CD14-positive monocyte (primary cell): ENCODE measurements around the gene INO80. TPM values are rescaled to one million over a fixed set of nuclear protein-coding genes. Genes with fewer than 3 reads are reported as not detected.

Source experiments
- DNase-seq, 3 donors: peaks; one replicate each; pipeline ENCODE4 v3.0.0-alpha.2; 2011 to 2022
- H2AFZ ChIP-seq: 2 replicates; pipeline ENCODE4 v1.6.0; 2012; ENCODE audit warnings: mild to moderate bottlenecking, low read depth, low read length, inconsistent platforms; ENCODE audit not compliant: insufficient read depth, poor library complexity, severe bottlenecking
- H3K27ac ChIP-seq, 2 donors: 1 replicate in 1 of 2; 2 replicates in 1 of 2; pipeline ENCODE4 v1.5.1; 2012 to 2013; ENCODE audit warnings: low read length in 2 of 2, control low read depth in 1 of 2, inconsistent platforms in 1 of 2, low read depth in 1 of 2, mild to moderate bottlenecking in 1 of 2
- H3K27me3 ChIP-seq, 2 donors: one replicate each; pipeline versions ENCODE4 v1.6.0 to v1.6.1; 2011 to 2013; ENCODE audit warnings: low read length in 2 of 2; ENCODE audit not compliant: control insufficient read depth in 2 of 2, insufficient read depth in 2 of 2
- H3K36me3 ChIP-seq, 2 donors: replicated peaks in 1 of 2; 1 replicate in 1 of 2; 2 replicates in 1 of 2; pipeline versions ENCODE4 v1.5.1 to v1.6.1; 2012 to 2013; ENCODE audit warnings: low read length in 2 of 2, control low read depth in 1 of 2, inconsistent platforms in 1 of 2, mild to moderate bottlenecking in 1 of 2; ENCODE audit not compliant: insufficient read depth in 2 of 2, control insufficient read depth in 1 of 2
- H3K4me1 ChIP-seq, 2 donors: 1 replicate in 1 of 2; 2 replicates in 1 of 2; pipeline versions ENCODE4 v1.5.1 to v1.6.1; 2012 to 2013; ENCODE audit warnings: low read length in 2 of 2, control low read depth in 1 of 2, inconsistent platforms in 1 of 2, mild to moderate bottlenecking in 1 of 2, moderate library complexity in 1 of 2; ENCODE audit not compliant: insufficient read depth in 2 of 2, control insufficient read depth in 1 of 2
- H3K4me2 ChIP-seq: replicated peaks from 2 replicates; pipeline ENCODE3; 2012; ENCODE audit warnings: low read length, moderate library complexity, mild to moderate bottlenecking; ENCODE audit not compliant: poor library complexity, severe bottlenecking; ENCODE audit errors: extremely low read depth
- H3K4me3 ChIP-seq, 3 experiments: fragments of 200-600 bp in 1 of 3; sonication (generic) in 1 of 3; replicated peaks in 1 of 3; 1 replicate in 2 of 3; 2 replicates in 1 of 3; pipeline ENCODE4 v1.5.1; 2011 to 2013; ENCODE audit warnings: low read length in 3 of 3, mild to moderate bottlenecking in 3 of 3, control low read depth in 2 of 3, low read depth in 2 of 3, inconsistent platforms in 1 of 3, moderate library complexity in 1 of 3
- H3K79me2 ChIP-seq: 2 replicates; pipeline ENCODE4 v1.6.0; 2012; ENCODE audit warnings: mild to moderate bottlenecking, control low read depth, inconsistent platforms, low read length, moderate library complexity; ENCODE audit not compliant: insufficient read depth
- H3K9ac ChIP-seq: 2 replicates; pipeline ENCODE4 v1.6.0; 2017; ENCODE audit warnings: low read length, mild to moderate bottlenecking; ENCODE audit not compliant: insufficient read depth, poor library complexity, severe bottlenecking
- H3K9me3 ChIP-seq, 2 donors: replicated peaks in 1 of 2; 1 replicate in 1 of 2; 2 replicates in 1 of 2; pipeline versions ENCODE4 v1.5.1 to v1.6.1; 2012 to 2013; ENCODE audit warnings: low read length in 2 of 2, control low read depth in 1 of 2; ENCODE audit not compliant: control insufficient read depth in 1 of 2, insufficient read depth in 1 of 2
- H4K20me1 ChIP-seq: 2 replicates; pipeline ENCODE4 v1.6.0; 2012; ENCODE audit warnings: mild to moderate bottlenecking, low read length, control low read depth, moderate library complexity; ENCODE audit not compliant: insufficient read depth
- H3K27ac Mint-ChIP-seq, 7 donors: one replicate each; pipeline ENCODE4 v1.8.0; 2020; ENCODE audit warnings: mild to moderate bottlenecking in 7 of 7, mixed read lengths in 7 of 7, moderate library complexity in 6 of 7, inconsistent platforms in 2 of 7
- H3K27me3 Mint-ChIP-seq, 3 donors: one replicate each; pipeline ENCODE4 v1.8.0; 2021 to 2022; ENCODE audit warnings: low read depth in 3 of 3, mild to moderate bottlenecking in 3 of 3, mixed read lengths in 3 of 3, moderate library complexity in 3 of 3, inconsistent platforms in 1 of 3
- H3K36me3 Mint-ChIP-seq, 2 donors: one replicate each; pipeline ENCODE4 v1.8.0; 2020; ENCODE audit warnings: mixed read lengths in 2 of 2, inconsistent platforms in 1 of 2, mild to moderate bottlenecking in 1 of 2
- H3K4me1 Mint-ChIP-seq: one replicate; pipeline ENCODE4 v1.8.0; 2020; ENCODE audit warnings: mild to moderate bottlenecking, mixed read lengths
- H3K4me3 Mint-ChIP-seq, 2 donors: one replicate each; pipeline ENCODE4 v1.8.0; 2020; ENCODE audit warnings: mild to moderate bottlenecking in 2 of 2, mixed read lengths in 2 of 2, moderate library complexity in 1 of 2
- H3K9me3 Mint-ChIP-seq, 7 donors: one replicate each; pipeline ENCODE4 v1.8.0; 2020 to 2022; ENCODE audit warnings: mixed read lengths in 7 of 7, mild to moderate bottlenecking in 6 of 7, moderate library complexity in 6 of 7, inconsistent platforms in 2 of 7
- CTCF ChIP-seq: fragments of 200-600 bp; IDR thresholded peaks from one replicate; pipeline ENCODE4 v1.8.0; 2022; ENCODE audit warnings: antibody characterized with exemption, mild to moderate bottlenecking
- WGBS: methylation state at CpG from one replicate; pipeline ENCODE4 v1.1.5; 2013; ENCODE audit warnings: missing lambda C conversion rate; ENCODE audit not compliant: insufficient coverage; 5-methylcytosine and 5-hydroxymethylcytosine counted together
- intact Hi-C, 2 donors: fragments of 100-400 bp; cut with micrococcal nuclease; formaldehyde crosslinking; loops; one replicate each; pipeline versions ENCODE4 v1.15.0 to v1.15.1; 2023
- polyA plus RNA-seq, 3 donors: library from polyadenylated mRNA; depleted of rRNA in 1 of 3; unstranded in 2 of 3; stranded (reverse) in 1 of 3; fragments of 300-500 nt in 2 of 3; fragments of >200 nt in 1 of 3; fragmentation: Illumina TruSeq in 2 of 3; gene quantifications; 1 replicate in 2 of 3; 2 replicates in 1 of 3; pipeline ENCODE4 v1.2.3, GENCODE V29; 2012 to 2021

INO80 gene
- polyA plus RNA-seq, 3 donors, result 2.3 to 13.1 (median 2.4) TPM

- H3K27me3 Mint-ChIP-seq, result no peaks in the 10 kb centered on the region
- no peaks in the 10 kb centered on the region for H3K9me3 ChIP-seq
- no peak overlapping the region for H3K4me3 Mint-ChIP-seq
- intact Hi-C loops, result no loop called here
- H3K9me3 Mint-ChIP-seq, result no peaks in the 10 kb centered on the region
- H3K27ac ChIP-seq, result no peak overlapping the region
- H3K4me3 ChIP-seq, result no peak overlapping the region
- peaks cover 4% of the 10 kb centered on the region for H4K20me1 ChIP-seq
- 100% methylated on average over 2 of the region's 6 CpGs for WGBS
- no peak overlapping the region for H2AFZ ChIP-seq
- no peaks in the 10 kb centered on the region for H3K4me1 Mint-ChIP-seq
- no peak for DNase-seq
- TF ChIP-seq CTCF, result no peak
- peaks cover 92 to 100% of the 10 kb centered on the region in 2 donors for H3K36me3 ChIP-seq
- H3K27ac Mint-ChIP-seq, result peak overlapping the region in 1 of 7 donors; percentile 26
- H3K4me2 ChIP-seq, result no peak overlapping the region
- H3K36me3 Mint-ChIP-seq, result peaks cover 92 to 93% of the 10 kb centered on the region in 2 donors
- H3K27me3 ChIP-seq, result no peaks in the 10 kb centered on the region
- H3K4me1 ChIP-seq, result no peaks in the 10 kb centered on the region
- no peaks in the 10 kb centered on the region for H3K79me2 ChIP-seq
- no peak overlapping the region for H3K9ac ChIP-seq
Measured at GRCh38 chr15:40985541-40986330, 130.3 kb downstream of the INO80 start.

GRCh38 chr15:40984964-40985363, 131.1 kb downstream of the INO80 start:
- no peaks in the 10 kb centered on the region for H3K27me3 ChIP-seq
- Mint-ChIP-seq H3K4me1 (no peaks in the 10 kb centered on the region), H3K36me3 (peaks cover 92 to 93% of the 10 kb centered on the region in 2 donors), H3K27ac (no peak overlapping the region), H3K4me3 (no peak overlapping the region), H3K9me3 (no peaks in the 10 kb centered on the region), H3K27me3 (no peaks in the 10 kb centered on the region)
- no peaks in the 10 kb centered on the region for H3K4me1 ChIP-seq
- no peak for DNase-seq
- intact Hi-C loops, result no loop called here
- H3K9me3 ChIP-seq, result no peaks in the 10 kb centered on the region
- H3K36me3 ChIP-seq, result peaks cover 92 to 100% of the 10 kb centered on the region in 2 donors
- H3K9ac ChIP-seq, result no peak overlapping the region
- WGBS, result 92% methylated on average over 2 of the region's 4 CpGs
- H4K20me1 ChIP-seq, result peaks cover 4% of the 10 kb centered on the region
- no peak for TF ChIP-seq CTCF
- no peak overlapping the region for H3K4me2 ChIP-seq
- H2AFZ ChIP-seq, result no peak overlapping the region
- H3K79me2 ChIP-seq, result no peaks in the 10 kb centered on the region
- no peak overlapping the region for H3K27ac ChIP-seq
- no peak overlapping the region for H3K4me3 ChIP-seq
